ENCODE data around the gene PAPOLA. TPM values are rescaled to one million over a fixed set of nuclear protein-coding genes. Genes with fewer than 3 reads are reported as not detected.

PAPOLA gene
- total RNA-seq, 2 donors from 2014 or later = 167 to 216 TPM

GRCh38 chr14:96511146-96511545, 9.0 kb downstream of the PAPOLA start:
- ATAC-seq = no peak
- Mint-ChIP-seq H3K36me3 (no peaks in the 10 kb centered on the region), H3K27ac (no peak overlapping the region), H3K4me3 (no peak overlapping the region), H3K9me3 (no peaks in the 10 kb centered on the region), H3K4me1 (ENCODE audit: low read depth in 2 of 2) (peaks cover 55 to 68% of the 10 kb centered on the region in 2 donors), H3K27me3 (no peaks in the 10 kb centered on the region)
- no peak for DNase-seq (ENCODE audit: low spot score)

- DNase-seq (ENCODE audit: low spot score) (no peak), ATAC-seq (no peak)
- H3K27ac Mint-ChIP-seq = no peak overlapping the region
- no peak overlapping the region for H3K4me3 Mint-ChIP-seq
- H3K36me3 Mint-ChIP-seq = no peaks in the 10 kb centered on the region
- peaks cover 57 to 66% of the 10 kb centered on the region in 2 donors for H3K4me1 Mint-ChIP-seq (ENCODE audit: low read depth in 2 of 2)
- H3K27me3 Mint-ChIP-seq = no peaks in the 10 kb centered on the region
- H3K9me3 Mint-ChIP-seq = no peaks in the 10 kb centered on the region
These were observed 9.5 kb downstream of the PAPOLA start for GRCh38 chr14:96511667-96512066.

- ATAC-seq = no peak
- H3K36me3 Mint-ChIP-seq = no peaks in the 10 kb centered on the region
- no peak overlapping the region for H3K27ac Mint-ChIP-seq
- H3K9me3 Mint-ChIP-seq = no peaks in the 10 kb centered on the region
- DNase-seq (ENCODE audit: low spot score) = no peak
- peaks cover 59 to 70% of the 10 kb centered on the region in 2 donors for H3K4me1 Mint-ChIP-seq (ENCODE audit: low read depth in 2 of 2)
- no peaks in the 10 kb centered on the region for H3K27me3 Mint-ChIP-seq
- H3K4me3 Mint-ChIP-seq = no peak overlapping the region
These were observed 9.9 kb downstream of the PAPOLA start for GRCh38 chr14:96512122-96512521.

- H3K27me3 Mint-ChIP-seq = no peaks in the 10 kb centered on the region
- ATAC-seq (no peak), DNase-seq (ENCODE audit: low spot score) (no peak)
- H3K36me3 Mint-ChIP-seq = no peaks in the 10 kb centered on the region
- H3K9me3 Mint-ChIP-seq = no peaks in the 10 kb centered on the region
- H3K4me3 Mint-ChIP-seq = peak overlapping the region; percentile 36
- H3K4me1 Mint-ChIP-seq (ENCODE audit: low read depth in 2 of 2) = peaks cover 63 to 73% of the 10 kb centered on the region in 2 donors
- H3K27ac Mint-ChIP-seq = peak overlapping the region in 1 of 2 donors; percentile 32
These were observed 10.6 kb downstream of the PAPOLA start for GRCh38 chr14:96512602-96513397.

- Mint-ChIP-seq H3K4me1 (ENCODE audit: low read depth in 2 of 2) (peaks cover 51 to 57% of the 10 kb centered on the region in 2 donors), H3K36me3 (no peaks in the 10 kb centered on the region), H3K4me3 (no peak overlapping the region), H3K27me3 (no peaks in the 10 kb centered on the region), H3K27ac (peak overlapping the region in 1 of 2 donors; percentile 29), H3K9me3 (no peaks in the 10 kb centered on the region)
- DNase-seq (ENCODE audit: low spot score) = no peak
- ATAC-seq = no peak
These were observed 12.5 kb downstream of the PAPOLA start for GRCh38 chr14:96514694-96515093.

- H3K9me3 Mint-ChIP-seq = no peaks in the 10 kb centered on the region
- no peak overlapping the region for H3K27ac Mint-ChIP-seq
- ATAC-seq (no peak), DNase-seq (ENCODE audit: low spot score) (no peak)
- H3K36me3 Mint-ChIP-seq = no peaks in the 10 kb centered on the region
- H3K27me3 Mint-ChIP-seq = no peaks in the 10 kb centered on the region
- peaks cover 48 to 49% of the 10 kb centered on the region in 2 donors for H3K4me1 Mint-ChIP-seq (ENCODE audit: low read depth in 2 of 2)
- no peak overlapping the region for H3K4me3 Mint-ChIP-seq
These were observed 13.5 kb downstream of the PAPOLA start for GRCh38 chr14:96515731-96516130.

GRCh38 chr14:96516351-96516750, 14.2 kb downstream of the PAPOLA start:
- Mint-ChIP-seq H3K4me3 (no peak overlapping the region), H3K9me3 (no peaks in the 10 kb centered on the region), H3K27ac (no peak overlapping the region), H3K27me3 (no peaks in the 10 kb centered on the region), H3K36me3 (no peaks in the 10 kb centered on the region), H3K4me1 (ENCODE audit: low read depth in 2 of 2) (peaks cover 44 to 47% of the 10 kb centered on the region in 2 donors)
- no peak for ATAC-seq
- DNase-seq (ENCODE audit: low spot score) = no peak

GRCh38 chr14:96519970-96520369, 17.8 kb downstream of the PAPOLA start:
- Mint-ChIP-seq H3K4me3 (no peak overlapping the region), H3K4me1 (ENCODE audit: low read depth in 2 of 2) (peaks cover 19 to 24% of the 10 kb centered on the region in 2 donors), H3K27ac (no peak overlapping the region), H3K36me3 (no peaks in the 10 kb centered on the region), H3K9me3 (no peaks in the 10 kb centered on the region), H3K27me3 (no peaks in the 10 kb centered on the region)
- ATAC-seq (no peak), DNase-seq (ENCODE audit: low spot score) (no peak)

GRCh38 chr14:96525452-96525851, 23.3 kb downstream of the PAPOLA start:
- no peak overlapping the region for H3K27ac Mint-ChIP-seq
- no peak for ATAC-seq

GRCh38 chr14:96532632-96533031, 30.4 kb downstream of the PAPOLA start:
- Mint-ChIP-seq H3K27me3 (no peaks in the 10 kb centered on the region), H3K4me1 (ENCODE audit: low read depth in 2 of 2) (no peaks in the 10 kb centered on the region), H3K9me3 (no peaks in the 10 kb centered on the region), H3K4me3 (no peak overlapping the region), H3K36me3 (peaks cover 6% of the 10 kb centered on the region), H3K27ac (no peak overlapping the region)
- no peak for DNase-seq (ENCODE audit: low spot score)
- ATAC-seq = no peak

More at GRCh38 chr14:96525452-96525851, 23.3 kb downstream of the PAPOLA start:
- H3K36me3 Mint-ChIP-seq = peaks cover 13% of the 10 kb centered on the region
- peaks cover 5 to 9% of the 10 kb centered on the region in 2 donors for H3K4me1 Mint-ChIP-seq (ENCODE audit: low read depth in 2 of 2)
- H3K4me3 Mint-ChIP-seq = no peak overlapping the region
- no peaks in the 10 kb centered on the region for H3K27me3 Mint-ChIP-seq
- H3K9me3 Mint-ChIP-seq = no peaks in the 10 kb centered on the region
- no peak for DNase-seq (ENCODE audit: low spot score)

DNA sequence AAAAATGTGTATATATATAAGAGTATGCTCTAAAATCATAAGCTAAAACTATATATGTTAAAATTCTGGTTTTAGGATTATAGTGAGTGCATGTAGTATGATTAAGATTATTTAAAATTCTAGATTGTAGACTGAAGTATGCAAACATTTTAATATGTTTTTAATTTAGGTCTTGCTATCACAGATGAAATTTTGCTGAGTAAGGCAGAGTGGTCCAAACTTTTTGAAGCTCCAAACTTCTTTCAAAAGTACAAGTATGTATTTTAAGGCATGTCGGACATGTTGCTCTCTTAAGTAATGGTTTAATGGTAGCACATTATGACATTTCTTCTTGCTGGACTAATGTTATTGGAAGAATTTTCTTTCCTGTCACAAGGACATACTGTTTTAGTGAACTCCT, 34.6 kb downstream of the PAPOLA start:
- Mint-ChIP-seq H3K9me3 (no peaks in the 10 kb centered on the region), H3K4me1 (ENCODE audit: low read depth in 2 of 2) (peaks cover 3 to 6% of the 10 kb centered on the region in 2 donors), H3K27ac (peak overlapping the region in 1 of 2 donors; percentile 77), H3K27me3 (no peaks in the 10 kb centered on the region), H3K36me3 (peaks cover 3% of the 10 kb centered on the region), H3K4me3 (no peak overlapping the region)
- ATAC-seq (no peak), DNase-seq (ENCODE audit: low spot score) (no peak)

DNA sequence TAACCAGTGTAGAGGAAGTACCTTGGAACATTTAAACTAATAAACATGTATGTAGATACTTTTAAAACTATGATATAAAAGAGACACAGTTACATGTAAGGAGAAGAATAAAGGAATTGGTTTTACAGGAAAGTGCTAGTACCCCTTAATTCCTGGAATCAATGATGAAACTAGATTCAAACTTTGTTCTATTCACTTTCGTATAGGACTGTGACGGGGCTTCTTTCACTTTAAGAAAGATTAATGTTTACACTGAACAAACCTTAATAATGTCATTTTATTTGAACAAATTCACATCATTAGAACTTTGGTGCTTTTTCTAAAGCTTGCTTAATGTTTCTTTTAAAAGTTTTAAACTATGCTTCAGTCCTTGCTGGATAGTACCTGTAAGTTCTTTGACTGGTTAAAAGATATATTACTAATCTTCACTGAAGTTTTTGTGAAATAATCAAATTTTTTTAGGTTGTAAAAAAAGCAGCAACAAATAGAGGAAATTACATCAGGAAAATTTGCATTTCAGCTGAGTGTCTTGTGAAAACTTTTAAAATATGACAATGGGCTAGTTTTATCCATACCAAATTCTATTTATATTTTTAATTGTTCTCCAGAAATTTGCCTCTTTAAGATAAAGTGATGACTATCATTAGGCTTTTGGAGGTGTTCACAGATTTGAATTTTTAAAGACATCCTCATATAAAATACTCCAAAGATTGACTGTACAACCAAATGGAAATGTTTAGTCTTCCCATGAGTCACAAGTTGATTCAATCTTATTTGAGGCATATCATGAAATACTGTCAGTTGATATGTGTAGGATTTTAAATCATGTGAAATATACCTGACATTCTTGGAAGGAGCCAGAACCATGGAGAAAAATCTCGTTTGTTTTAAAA, 36.2 kb downstream of the PAPOLA start:
- no peaks in the 10 kb centered on the region for H3K36me3 Mint-ChIP-seq
- peak overlapping the region; percentile 77 to 84 for H3K27ac Mint-ChIP-seq
- peaks cover 3 to 6% of the 10 kb centered on the region in 2 donors for H3K4me1 Mint-ChIP-seq (ENCODE audit: low read depth in 2 of 2)
- DNase-seq (ENCODE audit: low spot score) (no peak), ATAC-seq (no peak)
- no peak overlapping the region for H3K4me3 Mint-ChIP-seq
- no peaks in the 10 kb centered on the region for H3K27me3 Mint-ChIP-seq
- no peaks in the 10 kb centered on the region for H3K9me3 Mint-ChIP-seq

GRCh38 chr14:96538990-96539317, 36.8 kb downstream of the PAPOLA start:
- H3K27ac Mint-ChIP-seq = no peak overlapping the region
- no peak for ATAC-seq
- H3K9me3 Mint-ChIP-seq = no peaks in the 10 kb centered on the region
- DNase-seq (ENCODE audit: low spot score) = no peak
- no peaks in the 10 kb centered on the region for H3K27me3 Mint-ChIP-seq
- H3K36me3 Mint-ChIP-seq = peaks cover 3% of the 10 kb centered on the region
- no peak overlapping the region for H3K4me3 Mint-ChIP-seq
- H3K4me1 Mint-ChIP-seq (ENCODE audit: low read depth in 2 of 2) = peaks cover 3 to 6% of the 10 kb centered on the region in 2 donors

GRCh38 chr14:96554315-96554910, 52.2 kb downstream of the PAPOLA start:
- Mint-ChIP-seq H3K27ac (peak overlapping the region in 1 of 2 donors; percentile 1), H3K9me3 (no peaks in the 10 kb centered on the region), H3K4me1 (ENCODE audit: low read depth in 2 of 2) (peaks cover 0 to 3% of the 10 kb centered on the region in 2 donors), H3K36me3 (peaks cover 22% of the 10 kb centered on the region), H3K27me3 (no peaks in the 10 kb centered on the region), H3K4me3 (no peak overlapping the region)
- ATAC-seq (no peak), DNase-seq (ENCODE audit: low spot score) (no peak)
